ENCODE data around the gene RNPC3.
"Not testable (repeated sequence)": the region's sequence is repeated elsewhere in the genome, so short reads cannot be mapped to it uniquely, and the experiment has no call there.

The RNPC3 gene

DNA sequence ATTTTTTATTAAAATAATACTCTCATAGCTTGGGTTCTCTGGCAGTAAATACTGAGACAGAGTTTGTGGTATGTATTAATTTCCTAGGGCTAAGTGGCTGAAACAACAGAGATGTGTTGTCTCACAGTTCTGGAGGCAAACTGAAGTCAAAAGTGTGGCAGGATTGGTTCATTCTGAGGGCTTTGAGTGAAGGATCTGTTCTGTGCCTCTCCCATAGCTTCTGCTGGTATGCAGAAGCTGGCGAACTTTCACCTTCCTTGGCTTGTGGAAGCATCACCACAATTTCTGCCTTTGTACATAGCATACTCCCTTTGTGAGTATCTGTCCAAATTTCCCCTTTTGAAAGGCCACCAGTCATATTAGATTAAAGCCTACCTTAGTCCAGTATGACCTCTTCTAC, 21.0 kb downstream of the RNPC3 start:
- no peak overlapping the region for H3K4me3 ChIP-seq (ENCODE audit: low read depth in 1 of 2, low read length in 2 of 2)
- H3K9me3 ChIP-seq (ENCODE audit: insufficient read depth, low read length, severe bottlenecking) = no peaks in the 10 kb centered on the region
- no peaks in the 10 kb centered on the region for H3K27me3 ChIP-seq (ENCODE audit: insufficient read depth, low read length, poor library complexity)
- H3K79me2 ChIP-seq (ENCODE audit: insufficient read depth, low read length) = no peaks in the 10 kb centered on the region
- TF ChIP-seq EZH2 (IDR thresholded peaks at IDR 0.05; ENCODE audit: borderline replicate concordance, low read depth, low read length, severe bottlenecking) = no peak
- TF ChIP-seq, protein P1, sequence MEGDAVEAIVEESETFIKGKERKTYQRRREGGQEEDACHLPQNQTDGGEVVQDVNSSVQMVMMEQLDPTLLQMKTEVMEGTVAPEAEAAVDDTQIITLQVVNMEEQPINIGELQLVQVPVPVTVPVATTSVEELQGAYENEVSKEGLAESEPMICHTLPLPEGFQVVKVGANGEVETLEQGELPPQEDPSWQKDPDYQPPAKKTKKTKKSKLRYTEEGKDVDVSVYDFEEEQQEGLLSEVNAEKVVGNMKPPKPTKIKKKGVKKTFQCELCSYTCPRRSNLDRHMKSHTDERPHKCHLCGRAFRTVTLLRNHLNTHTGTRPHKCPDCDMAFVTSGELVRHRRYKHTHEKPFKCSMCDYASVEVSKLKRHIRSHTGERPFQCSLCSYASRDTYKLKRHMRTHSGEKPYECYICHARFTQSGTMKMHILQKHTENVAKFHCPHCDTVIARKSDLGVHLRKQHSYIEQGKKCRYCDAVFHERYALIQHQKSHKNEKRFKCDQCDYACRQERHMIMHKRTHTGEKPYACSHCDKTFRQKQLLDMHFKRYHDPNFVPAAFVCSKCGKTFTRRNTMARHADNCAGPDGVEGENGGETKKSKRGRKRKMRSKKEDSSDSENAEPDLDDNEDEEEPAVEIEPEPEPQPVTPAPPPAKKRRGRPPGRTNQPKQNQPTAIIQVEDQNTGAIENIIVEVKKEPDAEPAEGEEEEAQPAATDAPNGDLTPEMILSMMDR (IDR thresholded peaks at IDR 0.05; ENCODE audit: borderline replicate concordance, extremely low read depth, low read length, poor library complexity, severe bottlenecking) = no peak
- no peak overlapping the region for H3K9ac ChIP-seq (ENCODE audit: low read depth, low read length)
- no peak overlapping the region for H3K27ac ChIP-seq (ENCODE audit: low read length)
- ATAC-seq (ENCODE audit: insufficient read depth, low read depth) = no peak
- no peak overlapping the region for H2AFZ ChIP-seq (ENCODE audit: low read depth, low read length)
- DNase-seq = no peak
- no peak overlapping the region for H3K4me2 ChIP-seq (ENCODE audit: insufficient read depth, low read length)
- H3K4me1 ChIP-seq (ENCODE audit: insufficient read depth, low read length) = no peaks in the 10 kb centered on the region
- H4K20me1 ChIP-seq (ENCODE audit: insufficient read depth, low read length) = no peaks in the 10 kb centered on the region; the same call in 1 of the 2 replicates
- peaks cover 79% of the 10 kb centered on the region for H3K36me3 ChIP-seq (ENCODE audit: insufficient read depth, low read length)

DNA sequence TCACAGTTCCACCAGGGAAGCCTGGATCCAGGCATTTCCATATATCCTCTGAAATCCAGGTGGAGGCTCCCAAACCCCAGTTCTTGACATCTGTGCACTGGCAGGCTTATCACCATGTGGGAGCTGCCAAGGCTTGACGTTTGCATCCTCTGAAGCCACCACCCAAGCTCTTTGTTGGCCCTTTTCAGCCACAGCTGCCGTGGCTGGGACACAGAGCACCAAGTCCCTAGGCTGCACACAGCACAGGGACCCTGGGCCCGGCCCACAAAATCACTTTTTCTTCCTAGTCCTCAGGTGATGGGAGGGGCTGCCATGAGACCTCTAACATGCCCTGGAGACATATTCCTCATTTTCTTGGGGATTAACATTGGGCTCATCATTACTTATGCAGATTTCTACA, 22.3 kb downstream of the RNPC3 start:
- no peaks in the 10 kb centered on the region for H3K9me3 ChIP-seq (ENCODE audit: insufficient read depth, low read length, severe bottlenecking)
- no peak for ATAC-seq (ENCODE audit: insufficient read depth, low read depth)
- no peak overlapping the region for H3K27ac ChIP-seq (ENCODE audit: low read length)
- no peaks in the 10 kb centered on the region for H3K4me1 ChIP-seq (ENCODE audit: insufficient read depth, low read length)
- H3K79me2 ChIP-seq (ENCODE audit: insufficient read depth, low read length) = no peaks in the 10 kb centered on the region
- no peak overlapping the region for H3K4me2 ChIP-seq (ENCODE audit: insufficient read depth, low read length)
- no peak for TF ChIP-seq EZH2 (IDR thresholded peaks at IDR 0.05; ENCODE audit: borderline replicate concordance, low read depth, low read length, severe bottlenecking)
- TF ChIP-seq, protein P1 (IDR thresholded peaks at IDR 0.05; ENCODE audit: borderline replicate concordance, extremely low read depth, low read length, poor library complexity, severe bottlenecking) = no peak
- H3K36me3 ChIP-seq (ENCODE audit: insufficient read depth, low read length) = peaks cover 77% of the 10 kb centered on the region
- no peak for DNase-seq
- no peaks in the 10 kb centered on the region; the same call in 1 of the 2 replicates for H4K20me1 ChIP-seq (ENCODE audit: insufficient read depth, low read length)
- H3K27me3 ChIP-seq (ENCODE audit: insufficient read depth, low read length, poor library complexity) = no peaks in the 10 kb centered on the region
- no peak overlapping the region for H2AFZ ChIP-seq (ENCODE audit: low read depth, low read length)
- H3K9ac ChIP-seq (ENCODE audit: low read depth, low read length) = no peak overlapping the region
- H3K4me3 ChIP-seq (ENCODE audit: low read depth in 1 of 2, low read length in 2 of 2) = no peak overlapping the region

DNA sequence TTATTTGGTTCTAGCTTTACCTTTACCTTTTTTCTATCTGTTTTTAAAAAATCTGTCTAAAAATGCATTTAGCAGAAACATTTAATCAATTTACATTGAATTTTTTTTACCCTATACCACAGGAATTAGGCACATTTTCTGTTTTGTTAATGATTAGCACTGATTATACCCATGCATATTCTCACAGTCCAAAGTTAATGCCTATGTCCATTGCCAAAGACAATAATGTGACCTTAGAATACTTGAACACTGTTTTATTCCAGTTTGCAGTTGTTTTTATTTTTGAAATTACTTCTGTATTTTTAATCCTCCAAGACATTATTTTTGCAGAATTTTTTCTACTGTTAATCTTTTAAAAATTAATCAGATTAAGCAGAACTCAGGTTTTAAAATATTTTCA, 34.9 kb downstream of the RNPC3 start:
- Histone ChIP-seq H3K27me3 (ENCODE audit: insufficient read depth, low read length, poor library complexity) (no peaks in the 10 kb centered on the region), H3K4me3 (ENCODE audit: low read depth in 1 of 2, low read length in 2 of 2) (no peak overlapping the region), H4K20me1 (ENCODE audit: insufficient read depth, low read length) (no peaks in the 10 kb centered on the region), H3K36me3 (ENCODE audit: insufficient read depth, low read length) (peaks cover 5% of the 10 kb centered on the region; the same call in 1 of the 2 replicates), H3K27ac (ENCODE audit: low read length) (no peak overlapping the region), H3K4me1 (ENCODE audit: insufficient read depth, low read length) (no peaks in the 10 kb centered on the region), H3K9ac (ENCODE audit: low read depth, low read length) (no peak overlapping the region), H3K9me3 (ENCODE audit: insufficient read depth, low read length, severe bottlenecking) (no peaks in the 10 kb centered on the region), H3K4me2 (ENCODE audit: insufficient read depth, low read length) (no peak overlapping the region), H3K79me2 (ENCODE audit: insufficient read depth, low read length) (no peaks in the 10 kb centered on the region), H2AFZ (ENCODE audit: low read depth, low read length) (no peak overlapping the region)
- no peak for ATAC-seq (ENCODE audit: insufficient read depth, low read depth)
- TF ChIP-seq, protein P1 (IDR thresholded peaks at IDR 0.05; ENCODE audit: borderline replicate concordance, extremely low read depth, low read length, poor library complexity, severe bottlenecking) = no peak
- TF ChIP-seq EZH2 (IDR thresholded peaks at IDR 0.05; ENCODE audit: borderline replicate concordance, low read depth, low read length, severe bottlenecking) = no peak
- no peak for DNase-seq

DNA sequence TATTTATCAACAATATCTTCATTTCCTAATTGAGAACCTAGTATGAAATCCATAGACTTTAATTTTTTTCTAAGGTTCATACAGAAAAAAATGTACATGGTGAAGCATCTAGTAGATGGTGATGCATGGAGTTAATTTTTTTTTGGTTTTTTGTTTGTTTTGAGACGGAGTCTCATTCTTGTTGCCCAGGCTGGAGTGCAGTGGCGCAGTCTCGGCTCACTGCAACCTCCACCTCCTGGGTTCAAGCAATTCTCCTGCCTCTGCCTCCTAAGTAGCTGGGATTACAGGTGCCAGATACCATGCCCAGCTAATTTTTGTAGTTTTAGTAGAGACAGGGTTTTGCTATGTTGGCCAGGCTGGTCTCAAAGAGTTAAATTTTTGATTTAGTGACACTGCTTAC, 35.6 kb downstream of the RNPC3 start:
- H3K4me2 ChIP-seq (ENCODE audit: insufficient read depth, low read length); ATAC-seq (ENCODE audit: insufficient read depth, low read depth); H4K20me1 ChIP-seq (ENCODE audit: insufficient read depth, low read length): not testable (repeated sequence)

More for the DNA sequence above, 35.6 kb downstream of the RNPC3 start:
- H3K9ac ChIP-seq (ENCODE audit: low read depth, low read length); H2AFZ ChIP-seq (ENCODE audit: low read depth, low read length); H3K27me3 ChIP-seq (ENCODE audit: insufficient read depth, low read length, poor library complexity); H3K4me1 ChIP-seq (ENCODE audit: insufficient read depth, low read length); DNase-seq; H3K4me3 ChIP-seq (ENCODE audit: low read depth in 1 of 2, low read length in 2 of 2); H3K36me3 ChIP-seq (ENCODE audit: insufficient read depth, low read length); H3K27ac ChIP-seq (ENCODE audit: low read length); H3K79me2 ChIP-seq (ENCODE audit: insufficient read depth, low read length); H3K9me3 ChIP-seq (ENCODE audit: insufficient read depth, low read length, severe bottlenecking): not testable (repeated sequence)

Measured in DND-41 (cell line).